Left lung (tissue), 10 donors: ENCODE measurements around the gene KIF6. TPM values are rescaled to one million over a fixed set of nuclear protein-coding genes. Genes with fewer than 3 reads are reported as not detected.

ENCODE experiments used
- ATAC-seq: fragments of 200-7000 bp; cut with Tn5 transposase; one replicate; pipeline ENCODE4 v1.9.1; 2020; ENCODE audit warnings: moderate library complexity
- DNase-seq, 4 donors: peaks; one replicate each; pipeline ENCODE4 v3.0.0-alpha.2; 2013 to 2020
- H3K27ac ChIP-seq, 2 donors: fragments of 200-600 bp; sonication (generic) in 1 of 2; one replicate each; pipeline versions ENCODE4 v1.5.0 to v1.8.0; 2020 to 2021
- H3K27me3 ChIP-seq, 2 donors: fragments of 200-600 bp; sonication (generic) in 1 of 2; one replicate each; pipeline versions ENCODE4 v1.5.0 to v1.8.0; 2020 to 2021
- H3K36me3 ChIP-seq, 2 donors: fragments of 200-600 bp; sonication (generic) in 1 of 2; one replicate each; pipeline versions ENCODE4 v1.5.0 to v1.8.0; 2020 to 2021
- H3K4me1 ChIP-seq, 2 donors: fragments of 200-600 bp; one replicate each; pipeline ENCODE4 v1.8.0; 2021
- H3K4me3 ChIP-seq, 2 donors: fragments of 200-600 bp; sonication (generic) in 1 of 2; one replicate each; pipeline versions ENCODE4 v1.5.0 to v1.8.0; 2020 to 2021; ENCODE audit warnings: mild to moderate bottlenecking in 1 of 2
- H3K9me3 ChIP-seq, 2 donors: fragments of 200-600 bp; sonication (generic) in 1 of 2; one replicate each; pipeline versions ENCODE4 v1.5.0 to v1.8.0; 2020 to 2021
- intact Hi-C, 2 donors: fragments of 100-400 bp; cut with DNase I; formaldehyde crosslinking; loops; one replicate each; pipeline versions ENCODE4 v1.11.2 to v1.14.2; 2022
- polyA plus RNA-seq, 6 donors: library from polyadenylated mRNA; unstranded; fragments of 120-200 nt; gene quantifications; one replicate each; pipeline ENCODE4 v1.2.1, GENCODE V29; 2013; ENCODE audit not compliant: insufficient read length in 6 of 6
- total RNA-seq, 2 donors: library from RNA; stranded (reverse); fragmentation: NEBNext Ultra II Directional; extraction: Animal tissue kit (Norgen Biotek cat#: 25700); gene quantifications; one replicate each; pipeline ENCODE4 v1.2.1, GENCODE V29; 2021
- TF ChIP-seq, protein P1 (sequence below), 2 donors: fragments of 200-600 bp; sonication (generic) in 1 of 2; IDR thresholded peaks; one replicate each; pipeline versions ENCODE4 v1.5.0 to v1.8.0; 2021; ENCODE audit warnings: antibody characterized with exemption in 2 of 2
- donor health status: DM: no; HTN: yes; CAD: no.
- donor health status: DM: no; HTN: no; CAD: no.

KIF6 gene
- total and polyA plus RNA-seq, 8 donors: 0.93 to 4.4 (median 2.8) TPM

DNA sequence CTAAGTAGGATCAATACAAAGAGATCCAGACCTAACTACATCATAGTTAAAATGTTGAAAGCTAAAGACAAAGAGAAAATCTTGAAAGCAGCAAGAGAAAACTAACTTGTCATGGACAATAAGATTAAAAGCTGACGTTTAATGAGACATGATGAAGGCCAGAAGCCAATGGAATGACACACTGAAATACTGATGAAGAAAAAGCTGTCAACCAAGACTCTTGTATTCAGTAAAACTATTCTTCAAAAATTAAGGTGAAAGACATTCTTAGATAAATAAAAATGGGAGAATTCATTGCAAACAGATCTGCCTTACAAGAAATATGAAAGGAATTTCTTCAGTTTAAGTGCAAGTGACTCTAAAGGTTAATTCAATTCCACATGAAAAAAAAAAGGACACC, 256.8 kb downstream of the KIF6 start:
- Histone ChIP-seq H3K4me1 (peaks cover 0 to 4% of the 10 kb centered on the region in 2 donors), H3K27ac (no peak overlapping the region), H3K4me3 (no peak overlapping the region), H3K9me3 (peaks cover 0 to 5% of the 10 kb centered on the region in 2 donors), H3K36me3 (no peaks in the 10 kb centered on the region), H3K27me3 (no peaks in the 10 kb centered on the region)
- no peak for ATAC-seq
- TF ChIP-seq, protein P1, sequence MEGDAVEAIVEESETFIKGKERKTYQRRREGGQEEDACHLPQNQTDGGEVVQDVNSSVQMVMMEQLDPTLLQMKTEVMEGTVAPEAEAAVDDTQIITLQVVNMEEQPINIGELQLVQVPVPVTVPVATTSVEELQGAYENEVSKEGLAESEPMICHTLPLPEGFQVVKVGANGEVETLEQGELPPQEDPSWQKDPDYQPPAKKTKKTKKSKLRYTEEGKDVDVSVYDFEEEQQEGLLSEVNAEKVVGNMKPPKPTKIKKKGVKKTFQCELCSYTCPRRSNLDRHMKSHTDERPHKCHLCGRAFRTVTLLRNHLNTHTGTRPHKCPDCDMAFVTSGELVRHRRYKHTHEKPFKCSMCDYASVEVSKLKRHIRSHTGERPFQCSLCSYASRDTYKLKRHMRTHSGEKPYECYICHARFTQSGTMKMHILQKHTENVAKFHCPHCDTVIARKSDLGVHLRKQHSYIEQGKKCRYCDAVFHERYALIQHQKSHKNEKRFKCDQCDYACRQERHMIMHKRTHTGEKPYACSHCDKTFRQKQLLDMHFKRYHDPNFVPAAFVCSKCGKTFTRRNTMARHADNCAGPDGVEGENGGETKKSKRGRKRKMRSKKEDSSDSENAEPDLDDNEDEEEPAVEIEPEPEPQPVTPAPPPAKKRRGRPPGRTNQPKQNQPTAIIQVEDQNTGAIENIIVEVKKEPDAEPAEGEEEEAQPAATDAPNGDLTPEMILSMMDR (IDR thresholded peaks at IDR 0.05): no peak
- intact Hi-C loops: no loop called here
- no peak for DNase-seq

DNA sequence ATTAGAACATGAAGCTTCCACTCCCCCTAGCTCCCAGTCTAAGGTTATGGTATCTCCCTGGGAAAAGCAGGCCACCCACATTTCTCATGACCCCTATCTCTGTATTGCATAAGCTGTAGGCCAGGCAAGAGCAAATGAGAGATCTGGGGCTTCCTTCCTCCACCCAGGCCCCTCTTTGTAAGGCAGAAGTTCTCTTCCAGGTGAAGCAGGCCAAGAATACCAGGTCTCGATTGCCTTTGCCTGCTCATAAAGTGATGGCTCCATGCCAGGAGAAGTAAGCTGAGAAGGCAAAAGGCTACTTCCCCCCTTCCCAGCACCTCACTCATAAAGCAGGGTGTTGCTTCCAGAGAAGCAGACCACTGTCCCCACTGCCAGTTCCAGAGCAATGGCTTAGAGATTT, 258.6 kb downstream of the KIF6 start:
- DNase-seq (no peak), ATAC-seq (no peak)
- Histone ChIP-seq H3K4me1 (no peaks in the 10 kb centered on the region), H3K9me3 (peaks cover 0 to 5% of the 10 kb centered on the region in 2 donors), H3K27ac (no peak overlapping the region), H3K4me3 (no peak overlapping the region), H3K27me3 (no peaks in the 10 kb centered on the region), H3K36me3 (no peaks in the 10 kb centered on the region)
- TF ChIP-seq, protein P1 (IDR thresholded peaks at IDR 0.05): no peak
- intact Hi-C loops: no loop called here

- no peaks in the 10 kb centered on the region for H3K36me3 ChIP-seq
- no peak overlapping the region for H3K4me3 ChIP-seq
- intact Hi-C loops: no loop called here
- peaks cover 0 to 5% of the 10 kb centered on the region in 2 donors for H3K9me3 ChIP-seq
- no peak overlapping the region for H3K27ac ChIP-seq
- no peaks in the 10 kb centered on the region for H3K27me3 ChIP-seq
- DNase-seq (no peak), ATAC-seq (no peak)
- H3K4me1 ChIP-seq: no peaks in the 10 kb centered on the region
- TF ChIP-seq, protein P1 (IDR thresholded peaks at IDR 0.05): no peak
These were observed 259.7 kb downstream of the KIF6 start for GRCh38 chr6:39465539-39465938.

DNA sequence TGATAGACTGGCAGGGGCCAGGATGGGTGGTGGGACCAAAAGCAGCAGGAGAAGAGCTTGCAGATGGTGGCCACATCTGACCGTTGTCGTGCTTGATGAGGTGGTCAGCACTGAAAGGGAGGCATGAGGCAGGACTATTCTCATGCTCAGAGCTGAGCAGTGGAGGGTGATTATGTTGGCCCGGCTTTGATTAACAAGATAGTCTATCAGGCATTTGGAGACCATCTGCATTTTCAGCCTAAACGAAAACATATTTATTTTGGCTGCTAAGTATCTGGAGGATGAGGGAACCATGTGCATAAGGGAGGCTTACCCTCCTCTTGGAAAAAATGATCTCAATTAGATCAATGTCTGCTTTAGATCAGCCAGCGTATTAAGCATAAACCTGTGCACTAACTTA, 261.1 kb downstream of the KIF6 start:
- DNase-seq (no peak), ATAC-seq (no peak)
- no peaks in the 10 kb centered on the region for H3K36me3 ChIP-seq
- TF ChIP-seq, protein P1 (IDR thresholded peaks at IDR 0.05): no peak
- intact Hi-C loops: no loop called here
- no peak overlapping the region for H3K27ac ChIP-seq
- H3K9me3 ChIP-seq: peaks cover 0 to 5% of the 10 kb centered on the region in 2 donors
- no peaks in the 10 kb centered on the region for H3K27me3 ChIP-seq
- no peaks in the 10 kb centered on the region for H3K4me1 ChIP-seq
- H3K4me3 ChIP-seq: no peak overlapping the region

DNA sequence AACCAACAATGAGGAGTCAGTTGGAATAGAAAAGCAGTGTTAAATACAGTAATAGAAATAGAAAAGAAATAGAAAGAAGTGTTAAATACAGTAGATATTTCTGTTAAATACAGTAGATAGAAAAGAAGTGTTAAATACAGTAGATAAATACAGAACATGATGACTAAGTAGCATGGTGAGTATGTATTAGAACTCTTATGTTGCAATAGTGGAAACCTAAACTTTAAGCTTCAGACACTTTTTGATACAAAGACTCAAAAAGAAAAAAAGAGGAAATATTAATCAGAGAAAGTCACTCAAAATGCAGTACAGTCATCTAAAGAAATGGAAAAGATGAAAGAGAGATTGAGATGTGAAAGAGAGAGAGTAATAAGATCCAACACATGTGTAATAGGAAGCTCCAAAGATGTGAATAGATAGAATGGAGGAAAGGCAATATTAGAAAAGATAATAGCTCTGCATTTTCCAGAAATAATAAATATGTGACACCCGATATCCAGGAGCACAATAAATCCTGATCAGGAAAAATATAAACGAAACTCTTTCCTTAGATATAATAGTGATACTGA, 271.2 kb downstream of the KIF6 start:
- intact Hi-C loops: no loop called here
- DNase-seq (no peak), ATAC-seq (no peak)
- Histone ChIP-seq H3K4me3 (no peak overlapping the region), H3K27me3 (no peaks in the 10 kb centered on the region), H3K27ac (no peak overlapping the region), H3K36me3 (no peaks in the 10 kb centered on the region), H3K9me3 (peaks cover 0 to 6% of the 10 kb centered on the region in 2 donors), H3K4me1 (no peaks in the 10 kb centered on the region)
- TF ChIP-seq, protein P1 (IDR thresholded peaks at IDR 0.05): no peak
